Measurements from ENCODE around the gene CELF2.

CELF2 gene

GRCh38 chr10:11004144-11005077 lies 13.3 kb upstream of the CELF2 start:
- no peak for DNase-seq

GRCh38 chr10:11005725-11006427 lies 11.8 kb upstream of the CELF2 start:
- DNase-seq = no peak

- no peak for DNase-seq
Observed at GRCh38 chr10:11006428-11006825, 11.2 kb upstream of the CELF2 start.

GRCh38 chr10:11007476-11008020 lies 10.1 kb upstream of the CELF2 start:
- no peak for DNase-seq

- DNase-seq = no peak
Observed at GRCh38 chr10:11009471-11010308, 8.0 kb upstream of the CELF2 start.

GRCh38 chr10:11010582-11010981 lies 7.1 kb upstream of the CELF2 start:
- no peak for DNase-seq

GRCh38 chr10:11011436-11011835 lies 6.2 kb upstream of the CELF2 start:
- no peak for DNase-seq

GRCh38 chr10:11011984-11012383 lies 5.7 kb upstream of the CELF2 start:
- no peak for DNase-seq

- no peak for DNase-seq
Observed at GRCh38 chr10:11012421-11013295, 5.0 kb upstream of the CELF2 start.

GRCh38 chr10:11013836-11014235 lies 3.8 kb upstream of the CELF2 start:
- no peak for DNase-seq

- DNase-seq = no peak
Observed at GRCh38 chr10:11014671-11015445, 2.8 kb upstream of the CELF2 start.

- DNase-seq = no peak
Observed at GRCh38 chr10:11015446-11015934, 2.2 kb upstream of the CELF2 start.

GRCh38 chr10:11017000-11017569 lies 587 bp upstream of the CELF2 start:
- no peak for DNase-seq

- DNase-seq = no peak
Observed at GRCh38 chr10:11018432-11018841, 765 bp downstream of the CELF2 start.

GRCh38 chr10:11018855-11019631 lies 1.4 kb downstream of the CELF2 start:
- no peak for DNase-seq

GRCh38 chr10:11019724-11020547 lies 2.3 kb downstream of the CELF2 start:
- no peak for DNase-seq

GRCh38 chr10:11020548-11020942 lies 2.9 kb downstream of the CELF2 start:
- no peak for DNase-seq

GRCh38 chr10:11022213-11022612 lies 4.5 kb downstream of the CELF2 start:
- no peak for DNase-seq
